Neural cell (in vitro differentiated cells): ENCODE data around the gene DGKB. TPM values are rescaled to one million over a fixed set of nuclear protein-coding genes. Genes with fewer than 3 reads are reported as not detected.

ENCODE experiments used
- H2AFZ ChIP-seq: fragments of 200-600, 300-800 bp; sonication (generic), shearing (Covaris generic); 2 replicates; pipeline ENCODE4 v1.6.0; 2014; ENCODE audit warnings: low read depth, mild to moderate bottlenecking, antibody characterized with exemption, low read length, moderate library complexity
- H3F3A ChIP-seq: fragments of 200-600 bp; shearing (Covaris generic); 2 replicates; pipeline ENCODE4 v1.6.1; 2016; ENCODE audit warnings: mild to moderate bottlenecking, moderate library complexity, mixed read lengths, antibody characterized with exemption, low read length; ENCODE audit not compliant: insufficient read depth, poor library complexity, severe bottlenecking
- H3K27ac ChIP-seq: fragments of 200-600, 300-800 bp; sonication (generic), shearing (Covaris generic); 2 replicates; pipeline ENCODE4 v1.5.1; 2014; ENCODE audit warnings: mild to moderate bottlenecking, low read length, moderate library complexity
- H3K27me3 ChIP-seq: fragments of 300-800, 200-600 bp; sonication (generic), shearing (Covaris generic); 2 replicates; pipeline ENCODE4 v1.6.0; 2014; ENCODE audit warnings: mild to moderate bottlenecking, low read depth, low read length, moderate library complexity; ENCODE audit not compliant: insufficient read depth
- H3K36me3 ChIP-seq: fragments of 300-800, 200-600 bp; sonication (generic), shearing (Covaris generic); 2 replicates; pipeline ENCODE4 v1.5.1; 2014; ENCODE audit warnings: mild to moderate bottlenecking, antibody characterized with exemption, low read length, moderate library complexity; ENCODE audit not compliant: insufficient read depth
- H3K4me2 ChIP-seq: fragments of 300-800, 200-600 bp; sonication (generic), shearing (Covaris generic); 2 replicates; pipeline ENCODE4 v1.6.0; 2014; ENCODE audit warnings: mild to moderate bottlenecking, low read length
- H3K4me3 ChIP-seq: fragments of 300-800, 200-600 bp; sonication (generic), shearing (Covaris generic); 2 replicates; pipeline ENCODE4 v1.5.1; 2014; ENCODE audit warnings: mild to moderate bottlenecking, low read length, moderate library complexity
- H3K79me2 ChIP-seq: fragments of 200-600 bp; shearing (Covaris generic); replicated peaks from 2 replicates; pipeline ENCODE4 v1.6.0; 2014; ENCODE audit warnings: mild to moderate bottlenecking, low read length, moderate library complexity; ENCODE audit not compliant: insufficient read depth
- H3K9ac ChIP-seq: fragments of 300-800, 200-600 bp; sonication (generic), shearing (Covaris generic); 2 replicates; pipeline ENCODE4 v1.6.1; 2016; ENCODE audit warnings: mild to moderate bottlenecking, low read length, mixed read lengths
- H3K9me2 ChIP-seq: fragments of 200-600 bp; shearing (Covaris generic); 2 replicates; pipeline ENCODE4 v1.6.1; 2016; ENCODE audit warnings: mild to moderate bottlenecking, low read length, mixed read lengths; ENCODE audit not compliant: insufficient read depth
- H3K9me3 ChIP-seq: fragments of 200-600, 300-800 bp; sonication (generic), shearing (Covaris generic); 2 replicates; pipeline ENCODE4 v1.6.1; 2016; ENCODE audit warnings: mild to moderate bottlenecking, mixed run types, low read length, moderate library complexity, mixed read lengths
- H4K20me1 ChIP-seq: fragments of 200-600 bp; shearing (Covaris generic); 2 replicates; pipeline ENCODE4 v1.6.1; 2016; ENCODE audit warnings: mild to moderate bottlenecking, mixed run types; ENCODE audit not compliant: insufficient read depth
- CTCF ChIP-seq: fragments of 450-650 bp; IDR thresholded peaks from 2 replicates; pipeline ENCODE4 v1.5.1; 2014; ENCODE audit warnings: antibody characterized with exemption, mild to moderate bottlenecking, moderate library complexity; ENCODE audit not compliant: poor library complexity, severe bottlenecking
- EP300 ChIP-seq: fragments of 450-650 bp; conservative IDR thresholded peaks from 2 replicates; pipeline ENCODE4 v1.6.1; 2014; ENCODE audit warnings: antibody characterized with exemption, mild to moderate bottlenecking, moderate library complexity; ENCODE audit not compliant: poor library complexity, severe bottlenecking
- EZH2 ChIP-seq: fragments of 200-600, 300-800 bp; shearing (Covaris generic), sonication (generic); IDR thresholded peaks from 2 replicates; pipeline ENCODE4 v1.6.1; 2014; ENCODE audit warnings: antibody characterized with exemption, low read length, borderline replicate concordance, mild to moderate bottlenecking; ENCODE audit not compliant: insufficient read depth, poor library complexity, severe bottlenecking
- MXI1 ChIP-seq: fragments of 450-650 bp; conservative IDR thresholded peaks from 2 replicates; pipeline ENCODE4 v1.6.1; 2014; ENCODE audit warnings: antibody characterized with exemption, mild to moderate bottlenecking; ENCODE audit not compliant: poor library complexity, severe bottlenecking
- POLR2AphosphoS5 ChIP-seq: IDR thresholded peaks from 2 replicates; pipeline ENCODE4 v1.6.1; 2012
- RAD21 ChIP-seq: fragments of 450-650 bp; conservative IDR thresholded peaks from 2 replicates; pipeline ENCODE4 v1.6.1; 2014; ENCODE audit warnings: antibody characterized with exemption, mild to moderate bottlenecking, moderate library complexity
- REST ChIP-seq: IDR thresholded peaks from 2 replicates; pipeline ENCODE4 v1.6.1; 2012; ENCODE audit warnings: borderline replicate concordance
- SMC3 ChIP-seq: fragments of 450-650 bp; conservative IDR thresholded peaks from 2 replicates; pipeline ENCODE4 v1.6.1; 2014; ENCODE audit warnings: antibody characterized with exemption, mild to moderate bottlenecking, moderate library complexity; ENCODE audit not compliant: poor library complexity
- TAF1 ChIP-seq: IDR thresholded peaks from 2 replicates; pipeline ENCODE4 v1.6.1; 2012; ENCODE audit warnings: low read depth
- polyA plus RNA-seq: library from polyadenylated mRNA; depleted of rRNA; stranded (reverse); fragments of >200 nt; gene quantifications from 2 replicates; pipeline ENCODE4 v1.2.3, GENCODE V29; 2014

DGKB gene
- polyA plus RNA-seq, 1 donor from 2014 or later = 0.20 TPM

GRCh38 chr7:14717816-14718215 is 184.7 kb downstream of the DGKB start:
- Histone ChIP-seq H3K9me3 (no peaks in the 10 kb centered on the region), H3F3A (no peaks in the 10 kb centered on the region), H3K9ac (no peak overlapping the region), H2AFZ (no peak overlapping the region), H3K36me3 (no peaks in the 10 kb centered on the region), H3K4me3 (no peak overlapping the region), H3K27ac (no peak overlapping the region), H3K27me3 (no peaks in the 10 kb centered on the region), H3K79me2 (no peaks in the 10 kb centered on the region), H4K20me1 (no peaks in the 10 kb centered on the region), H3K9me2 (no peaks in the 10 kb centered on the region), H3K4me2 (no peak overlapping the region)
- TF ChIP-seq TAF1 = no peak
- peak; percentile 87 for TF ChIP-seq CTCF
- TF ChIP-seq RAD21 = peak; percentile 93
- TF ChIP-seq POLR2AphosphoS5 = no peak
- TF ChIP-seq EP300 = no peak
- no peak for TF ChIP-seq REST
- no peak for TF ChIP-seq EZH2
- TF ChIP-seq SMC3 = peak; percentile 96
- no peak for TF ChIP-seq MXI1

- no peak for TF ChIP-seq TAF1
- TF ChIP-seq EP300 = no peak
- no peak for TF ChIP-seq EZH2
- TF ChIP-seq CTCF = no peak
- no peak for TF ChIP-seq MXI1
- no peak for TF ChIP-seq POLR2AphosphoS5
- no peak for TF ChIP-seq RAD21
- no peak for TF ChIP-seq REST
- no peak for TF ChIP-seq SMC3
- Histone ChIP-seq H3K79me2 (no peaks in the 10 kb centered on the region), H3F3A (no peaks in the 10 kb centered on the region), H3K27me3 (no peaks in the 10 kb centered on the region), H3K9ac (no peak overlapping the region), H3K9me3 (no peaks in the 10 kb centered on the region), H3K4me2 (no peak overlapping the region), H3K27ac (no peak overlapping the region), H4K20me1 (no peaks in the 10 kb centered on the region), H2AFZ (no peak overlapping the region), H3K4me3 (no peak overlapping the region), H3K9me2 (no peaks in the 10 kb centered on the region), H3K36me3 (no peaks in the 10 kb centered on the region)
Measured at GRCh38 chr7:14717169-14717568, 185.4 kb downstream of the DGKB start.
